ENCODE results near the gene HOXD9.

GRCh38 chr2:176121190-176122051 lies 1.1 kb upstream of the HOXD9 start:
- TF ChIP-seq POLR2AphosphoS5 (IDR thresholded peaks at IDR 0.05; ENCODE audit: low read depth, low read length), result no peak
- no peak for TF ChIP-seq REST (IDR thresholded peaks at IDR 0.05; ENCODE audit: insufficient read depth in 1 of 2, low read depth in 2 of 2, low read length in 2 of 2)
- TF ChIP-seq FOXP2 (optimal IDR thresholded peaks at IDR 0.05; ENCODE audit: borderline replicate concordance, extremely low read depth, extremely low read length, insufficient read depth), result no peak
- no peak for TF ChIP-seq SIN3A (IDR thresholded peaks at IDR 0.05; ENCODE audit: borderline replicate concordance, insufficient read depth, low read length)

Measured in PFSK-1 (cell line).